ENCODE data around the gene KCTD2. TPM values are rescaled to one million over a fixed set of nuclear protein-coding genes. Genes with fewer than 3 reads are reported as not detected.

KCTD2 gene
- total RNA-seq, 3 donors from 2014 or later (not counting 1 experiment from before 2014, with no cell fraction given), result 17.4 to 27.0 (median 24.7) TPM

DNA sequence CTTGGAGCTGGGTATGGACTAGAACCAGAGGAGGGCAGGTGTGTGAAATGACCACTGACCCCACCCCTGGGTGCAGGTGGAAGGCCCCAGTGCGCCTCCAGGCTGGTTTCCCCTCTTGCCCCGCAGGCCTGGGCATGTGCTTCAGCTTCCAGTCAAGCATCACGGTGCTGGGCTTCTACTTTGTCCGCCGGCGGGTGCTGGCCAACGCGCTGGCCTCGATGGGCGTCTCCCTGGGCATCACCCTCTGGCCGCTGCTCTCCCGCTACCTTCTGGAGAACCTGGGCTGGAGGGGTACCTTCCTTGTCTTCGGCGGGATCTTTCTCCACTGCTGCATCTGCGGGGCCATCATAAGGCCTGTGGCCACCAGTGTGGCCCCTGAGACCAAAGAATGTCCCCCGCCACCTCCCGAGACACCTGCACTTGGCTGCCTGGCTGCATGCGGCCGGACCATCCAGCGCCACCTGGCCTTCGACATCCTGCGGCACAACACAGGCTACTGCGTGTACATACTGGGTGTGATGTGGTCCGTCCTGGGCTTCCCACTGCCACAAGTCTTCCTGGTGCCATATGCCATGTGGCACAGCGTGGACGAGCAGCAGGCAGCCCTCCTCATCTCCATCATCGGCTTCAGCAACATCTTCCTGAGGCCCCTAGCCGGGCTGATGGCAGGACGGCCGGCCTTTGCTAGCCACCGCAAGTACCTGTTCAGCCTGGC, 53.0 kb downstream of the KCTD2 start:
- H3K4me3 ChIP-seq (ENCODE audit: low read length), result no peak overlapping the region
- H3K27me3 Mint-ChIP-seq (ENCODE audit: low read depth in 2 of 2), result no peaks in the 10 kb centered on the region
- H3K27me3 ChIP-seq (ENCODE audit: control insufficient read depth, insufficient read depth, low read length), result no peaks in the 10 kb centered on the region
- TF ChIP-seq, protein P1, sequence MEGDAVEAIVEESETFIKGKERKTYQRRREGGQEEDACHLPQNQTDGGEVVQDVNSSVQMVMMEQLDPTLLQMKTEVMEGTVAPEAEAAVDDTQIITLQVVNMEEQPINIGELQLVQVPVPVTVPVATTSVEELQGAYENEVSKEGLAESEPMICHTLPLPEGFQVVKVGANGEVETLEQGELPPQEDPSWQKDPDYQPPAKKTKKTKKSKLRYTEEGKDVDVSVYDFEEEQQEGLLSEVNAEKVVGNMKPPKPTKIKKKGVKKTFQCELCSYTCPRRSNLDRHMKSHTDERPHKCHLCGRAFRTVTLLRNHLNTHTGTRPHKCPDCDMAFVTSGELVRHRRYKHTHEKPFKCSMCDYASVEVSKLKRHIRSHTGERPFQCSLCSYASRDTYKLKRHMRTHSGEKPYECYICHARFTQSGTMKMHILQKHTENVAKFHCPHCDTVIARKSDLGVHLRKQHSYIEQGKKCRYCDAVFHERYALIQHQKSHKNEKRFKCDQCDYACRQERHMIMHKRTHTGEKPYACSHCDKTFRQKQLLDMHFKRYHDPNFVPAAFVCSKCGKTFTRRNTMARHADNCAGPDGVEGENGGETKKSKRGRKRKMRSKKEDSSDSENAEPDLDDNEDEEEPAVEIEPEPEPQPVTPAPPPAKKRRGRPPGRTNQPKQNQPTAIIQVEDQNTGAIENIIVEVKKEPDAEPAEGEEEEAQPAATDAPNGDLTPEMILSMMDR (IDR thresholded peaks at IDR 0.05), result no peak
- H3K27ac Mint-ChIP-seq, result no peak overlapping the region
- no peak for DNase-seq
- H3K27ac ChIP-seq (ENCODE audit: low read length), result no peak overlapping the region
- no peak overlapping the region for H3K4me3 Mint-ChIP-seq
- 96% methylated on average over 31 of the region's 31 CpGs for WGBS (ENCODE audit: insufficient coverage)
- no peaks in the 10 kb centered on the region for H3K36me3 Mint-ChIP-seq
- H3K9me3 Mint-ChIP-seq, result no peaks in the 10 kb centered on the region
- peaks cover 7% of the 10 kb centered on the region for H3K4me1 ChIP-seq (ENCODE audit: control insufficient read depth, insufficient read depth, low read length)
- no peaks in the 10 kb centered on the region for H3K9me3 ChIP-seq (ENCODE audit: control insufficient read depth, insufficient read depth, low read length)
- intact Hi-C loops (cut with micrococcal nuclease), result no loop called here
- no peaks in the 10 kb centered on the region for H3K36me3 ChIP-seq (ENCODE audit: control insufficient read depth, insufficient read depth, low read length)
- H3K4me1 Mint-ChIP-seq, result no peaks in the 10 kb centered on the region
- ATAC-seq, result no peak

DNA sequence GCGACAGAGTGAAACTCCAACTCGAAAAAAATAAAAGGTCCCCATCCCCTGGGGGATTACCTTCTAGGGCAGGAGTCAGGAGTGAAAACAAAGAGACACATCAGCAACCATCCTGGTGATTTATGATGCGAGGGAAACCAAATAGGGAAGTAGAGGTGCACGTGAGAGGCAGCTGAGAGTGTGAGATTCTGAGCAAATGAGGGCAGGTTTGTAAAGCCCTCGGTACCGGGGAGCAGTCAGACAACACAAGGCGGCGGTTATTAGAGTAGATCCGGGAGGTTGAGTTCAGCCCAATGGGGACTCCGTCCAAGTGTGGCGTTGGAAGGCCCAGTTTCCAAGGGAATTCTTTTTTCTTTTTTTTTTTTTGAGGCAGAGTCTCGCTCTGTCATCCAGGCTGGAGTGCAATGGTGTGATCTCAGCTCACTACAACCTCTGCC, 55.4 kb downstream of the KCTD2 start:
- TF ChIP-seq, protein P1 (IDR thresholded peaks at IDR 0.05), result no peak
- WGBS (ENCODE audit: insufficient coverage), result 20% methylated on average over 12 of the region's 12 CpGs
- H3K27me3 Mint-ChIP-seq (ENCODE audit: low read depth in 2 of 2), result no peaks in the 10 kb centered on the region
- Histone ChIP-seq H3K27me3 (ENCODE audit: control insufficient read depth, insufficient read depth, low read length) (no peaks in the 10 kb centered on the region), H3K36me3 (ENCODE audit: control insufficient read depth, insufficient read depth, low read length) (no peaks in the 10 kb centered on the region), H3K9me3 (ENCODE audit: control insufficient read depth, insufficient read depth, low read length) (no peaks in the 10 kb centered on the region), H3K27ac (ENCODE audit: low read length) (no peak overlapping the region), H3K4me1 (ENCODE audit: control insufficient read depth, insufficient read depth, low read length) (peaks cover 7% of the 10 kb centered on the region), H3K4me3 (ENCODE audit: low read length) (no peak overlapping the region)
- no peaks in the 10 kb centered on the region for H3K36me3 Mint-ChIP-seq
- no peak overlapping the region for H3K4me3 Mint-ChIP-seq
- intact Hi-C loops (cut with micrococcal nuclease), result no loop called here
- DNase-seq (no peak), ATAC-seq (peak in 1 of 3 donors; percentile 21)
- H3K4me1 Mint-ChIP-seq, result no peaks in the 10 kb centered on the region
- H3K27ac Mint-ChIP-seq, result no peak overlapping the region
- no peaks in the 10 kb centered on the region for H3K9me3 Mint-ChIP-seq

DNA sequence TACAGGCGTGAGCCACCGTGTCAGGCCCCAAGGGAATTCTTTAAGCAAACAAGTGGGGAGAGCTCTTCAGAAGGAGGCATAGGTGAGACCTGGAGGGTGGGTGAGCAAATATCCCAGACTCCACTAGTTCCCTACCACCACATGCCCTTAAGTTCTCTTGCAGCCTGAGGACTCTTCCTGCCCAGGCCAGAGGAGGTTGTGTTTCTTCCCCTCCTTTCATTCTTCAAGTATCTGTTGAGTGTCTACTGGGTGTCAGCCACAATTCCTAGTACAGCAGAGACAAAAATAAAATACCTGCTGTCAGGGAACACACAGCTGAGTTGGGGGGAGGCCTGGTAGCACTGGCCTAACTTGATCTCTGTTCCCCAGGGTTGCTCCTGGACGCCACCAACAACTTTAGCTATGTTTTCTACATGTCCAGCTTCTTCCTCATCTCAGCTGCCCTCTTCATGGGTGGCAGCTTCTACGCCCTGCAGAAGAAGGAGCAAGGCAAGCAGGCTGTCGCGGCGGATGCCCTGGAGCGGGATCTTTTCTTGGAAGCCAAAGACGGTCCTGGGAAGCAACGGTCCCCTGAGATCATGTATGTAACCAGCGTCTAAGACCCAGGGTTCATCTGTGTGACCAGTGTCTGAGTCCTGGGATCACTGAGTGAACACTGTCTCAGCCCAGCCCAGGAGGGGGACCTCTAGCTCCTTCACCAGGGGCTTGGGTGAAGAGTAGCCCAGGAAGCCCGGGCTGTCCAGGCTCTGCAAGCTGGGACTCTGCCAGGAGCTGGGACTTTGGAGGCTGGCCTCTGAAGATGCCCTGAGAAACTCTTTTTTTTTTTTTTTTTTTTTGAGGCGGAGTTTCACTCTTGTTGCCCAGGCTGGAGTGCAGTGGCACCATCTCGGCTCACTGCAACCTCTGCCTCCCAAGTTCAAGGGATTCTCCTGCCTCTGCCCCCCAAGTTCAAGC, 56.9 kb downstream of the KCTD2 start:
- Histone ChIP-seq H3K4me1 (ENCODE audit: control insufficient read depth, insufficient read depth, low read length) (peaks cover 11% of the 10 kb centered on the region), H3K36me3 (ENCODE audit: control insufficient read depth, insufficient read depth, low read length) (no peaks in the 10 kb centered on the region), H3K9me3 (ENCODE audit: control insufficient read depth, insufficient read depth, low read length) (no peaks in the 10 kb centered on the region), H3K4me3 (ENCODE audit: low read length) (no peak overlapping the region), H3K27ac (ENCODE audit: low read length) (no peak overlapping the region), H3K27me3 (ENCODE audit: control insufficient read depth, insufficient read depth, low read length) (no peaks in the 10 kb centered on the region)
- no peak overlapping the region for H3K27ac Mint-ChIP-seq
- TF ChIP-seq, protein P1 (IDR thresholded peaks at IDR 0.05), result no peak
- H3K9me3 Mint-ChIP-seq, result no peaks in the 10 kb centered on the region
- H3K36me3 Mint-ChIP-seq, result no peaks in the 10 kb centered on the region
- WGBS (ENCODE audit: insufficient coverage), result 95% methylated on average over 13 of the region's 14 CpGs
- peaks cover 6 to 7% of the 10 kb centered on the region in 2 donors for H3K4me1 Mint-ChIP-seq
- intact Hi-C loops (cut with micrococcal nuclease), result no loop called here
- H3K4me3 Mint-ChIP-seq, result no peak overlapping the region
- ATAC-seq (no peak), DNase-seq (no peak)
- no peaks in the 10 kb centered on the region for H3K27me3 Mint-ChIP-seq (ENCODE audit: low read depth in 2 of 2)
